Panc1 (cell line): ENCODE results near the gene COTL1.

Source experiments
- POLR2AphosphoS5 ChIP-seq: IDR thresholded peaks from 2 replicates; pipeline ENCODE4 v1.6.1; 2012; ENCODE audit warnings: mild to moderate bottlenecking, low read depth, low read length, moderate library complexity
- TCF7L2 ChIP-seq: IDR thresholded peaks from 2 replicates; pipeline ENCODE4 v1.6.1; 2011; ENCODE audit warnings: mild to moderate bottlenecking, low read depth, low read length, inconsistent platforms
- TF ChIP-seq, protein P1 (sequence below): fragments of 450-650 bp; IDR thresholded peaks from 2 replicates; pipeline ENCODE4 v1.5.1; 2017; ENCODE audit warnings: mild to moderate bottlenecking
- TF ChIP-seq, protein P2 (sequence below), 2 experiments: IDR thresholded peaks; 2 replicates each; pipeline ENCODE4 v1.6.1; 2011 to 2012; ENCODE audit warnings: low read depth in 2 of 2, control low read depth in 1 of 2, low read length in 1 of 2, mild to moderate bottlenecking in 1 of 2, moderate library complexity in 1 of 2; ENCODE audit not compliant: insufficient read depth in 1 of 2

- TF ChIP-seq, protein P1, sequence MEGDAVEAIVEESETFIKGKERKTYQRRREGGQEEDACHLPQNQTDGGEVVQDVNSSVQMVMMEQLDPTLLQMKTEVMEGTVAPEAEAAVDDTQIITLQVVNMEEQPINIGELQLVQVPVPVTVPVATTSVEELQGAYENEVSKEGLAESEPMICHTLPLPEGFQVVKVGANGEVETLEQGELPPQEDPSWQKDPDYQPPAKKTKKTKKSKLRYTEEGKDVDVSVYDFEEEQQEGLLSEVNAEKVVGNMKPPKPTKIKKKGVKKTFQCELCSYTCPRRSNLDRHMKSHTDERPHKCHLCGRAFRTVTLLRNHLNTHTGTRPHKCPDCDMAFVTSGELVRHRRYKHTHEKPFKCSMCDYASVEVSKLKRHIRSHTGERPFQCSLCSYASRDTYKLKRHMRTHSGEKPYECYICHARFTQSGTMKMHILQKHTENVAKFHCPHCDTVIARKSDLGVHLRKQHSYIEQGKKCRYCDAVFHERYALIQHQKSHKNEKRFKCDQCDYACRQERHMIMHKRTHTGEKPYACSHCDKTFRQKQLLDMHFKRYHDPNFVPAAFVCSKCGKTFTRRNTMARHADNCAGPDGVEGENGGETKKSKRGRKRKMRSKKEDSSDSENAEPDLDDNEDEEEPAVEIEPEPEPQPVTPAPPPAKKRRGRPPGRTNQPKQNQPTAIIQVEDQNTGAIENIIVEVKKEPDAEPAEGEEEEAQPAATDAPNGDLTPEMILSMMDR: no peak
- TF ChIP-seq, protein P2, sequence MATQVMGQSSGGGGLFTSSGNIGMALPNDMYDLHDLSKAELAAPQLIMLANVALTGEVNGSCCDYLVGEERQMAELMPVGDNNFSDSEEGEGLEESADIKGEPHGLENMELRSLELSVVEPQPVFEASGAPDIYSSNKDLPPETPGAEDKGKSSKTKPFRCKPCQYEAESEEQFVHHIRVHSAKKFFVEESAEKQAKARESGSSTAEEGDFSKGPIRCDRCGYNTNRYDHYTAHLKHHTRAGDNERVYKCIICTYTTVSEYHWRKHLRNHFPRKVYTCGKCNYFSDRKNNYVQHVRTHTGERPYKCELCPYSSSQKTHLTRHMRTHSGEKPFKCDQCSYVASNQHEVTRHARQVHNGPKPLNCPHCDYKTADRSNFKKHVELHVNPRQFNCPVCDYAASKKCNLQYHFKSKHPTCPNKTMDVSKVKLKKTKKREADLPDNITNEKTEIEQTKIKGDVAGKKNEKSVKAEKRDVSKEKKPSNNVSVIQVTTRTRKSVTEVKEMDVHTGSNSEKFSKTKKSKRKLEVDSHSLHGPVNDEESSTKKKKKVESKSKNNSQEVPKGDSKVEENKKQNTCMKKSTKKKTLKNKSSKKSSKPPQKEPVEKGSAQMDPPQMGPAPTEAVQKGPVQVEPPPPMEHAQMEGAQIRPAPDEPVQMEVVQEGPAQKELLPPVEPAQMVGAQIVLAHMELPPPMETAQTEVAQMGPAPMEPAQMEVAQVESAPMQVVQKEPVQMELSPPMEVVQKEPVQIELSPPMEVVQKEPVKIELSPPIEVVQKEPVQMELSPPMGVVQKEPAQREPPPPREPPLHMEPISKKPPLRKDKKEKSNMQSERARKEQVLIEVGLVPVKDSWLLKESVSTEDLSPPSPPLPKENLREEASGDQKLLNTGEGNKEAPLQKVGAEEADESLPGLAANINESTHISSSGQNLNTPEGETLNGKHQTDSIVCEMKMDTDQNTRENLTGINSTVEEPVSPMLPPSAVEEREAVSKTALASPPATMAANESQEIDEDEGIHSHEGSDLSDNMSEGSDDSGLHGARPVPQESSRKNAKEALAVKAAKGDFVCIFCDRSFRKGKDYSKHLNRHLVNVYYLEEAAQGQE (IDR thresholded peaks at IDR 0.05; ENCODE audit: insufficient read depth in 1 of 2, low read depth in 2 of 2, low read length in 1 of 2): no peak
- TF ChIP-seq POLR2AphosphoS5 (no peak), TCF7L2 (no peak)
These were observed 79.5 kb downstream of the COTL1 start for GRCh38 chr16:84538222-84538840.
